Measurements from ENCODE around the gene PIANP. TPM values are rescaled to one million over a fixed set of nuclear protein-coding genes. Genes with fewer than 3 reads are reported as not detected.

Gene PIANP
- total RNA-seq, 1 donor from 2014 or later: 0.20 TPM

GRCh38 chr12:6644257-6644596, 56.4 kb downstream of the PIANP start:
- intact Hi-C loops (cut with DNase I): no loop called here
- no peaks in the 10 kb centered on the region for H3K9me3 ChIP-seq
- ATAC-seq (peak; percentile 75), DNase-seq (no peak)
- no peaks in the 10 kb centered on the region for H3K27me3 ChIP-seq
- no peak overlapping the region for H3K4me3 ChIP-seq
- peak overlapping the region; percentile 28 for H3K27ac ChIP-seq
- no peak for TF ChIP-seq CTCF (IDR thresholded peaks at IDR 0.05)
- H3K4me1 ChIP-seq: no peaks in the 10 kb centered on the region
- peaks cover 10% of the 10 kb centered on the region for H3K36me3 ChIP-seq

Other genes with a start within 250 kb of the PIANP start
- gene TAPBPL, start 248.8 kb downstream of the PIANP start, total RNA-seq: 28.4 TPM
- gene VAMP1, start 230.1 kb downstream of the PIANP start, total RNA-seq: 6.3 TPM
- 114 TPM for gene MRPL51, start 207.6 kb downstream of the PIANP start, total RNA-seq
- 26.7 TPM for gene NCAPD2, start 206.7 kb downstream of the PIANP start, total RNA-seq
- 736 TPM for gene GAPDH, start 166.3 kb downstream of the PIANP start, total RNA-seq
- 23.5 TPM for gene IFFO1, start 144.8 kb downstream of the PIANP start, total RNA-seq
- gene NOP2, start 132.5 kb downstream of the PIANP start, total RNA-seq: 32.2 TPM
- 160 TPM for gene CHD4, start 93.4 kb downstream of the PIANP start, total RNA-seq
- 2.5 TPM for gene LPAR5, start 64.9 kb downstream of the PIANP start, total RNA-seq
- gene ACRBP, start 53.4 kb downstream of the PIANP start, total RNA-seq: 3.8 TPM
- 38.0 TPM for gene ING4, start 37.7 kb downstream of the PIANP start, total RNA-seq
- 53.6 TPM for gene ZNF384, start 11.4 kb downstream of the PIANP start, total RNA-seq
- gene COPS7A, start 23.2 kb upstream of the PIANP start, total RNA-seq: 57.9 TPM
- gene MLF2, start 52.3 kb upstream of the PIANP start, total RNA-seq: 118 TPM
- gene PTMS, start 65.5 kb upstream of the PIANP start, total RNA-seq: 323 TPM
- 1.5 TPM for gene LAG3, start 71.7 kb upstream of the PIANP start, total RNA-seq
- 67.6 TPM for gene CD4, start 88.7 kb upstream of the PIANP start, total RNA-seq
- 17.1 TPM for gene GPR162, start 121.0 kb upstream of the PIANP start, total RNA-seq
- gene P3H3, start 127.6 kb upstream of the PIANP start, total RNA-seq: 9.7 TPM
- gene GNB3, start 140.1 kb upstream of the PIANP start, total RNA-seq: 0.32 TPM
- gene CDCA3, start 150.5 kb upstream of the PIANP start, total RNA-seq: 1.1 TPM
- 63.9 TPM for gene USP5, start 151.3 kb upstream of the PIANP start, total RNA-seq
- gene TPI1, start 166.7 kb upstream of the PIANP start, total RNA-seq: 280 TPM
- gene SPSB2, start 172.5 kb upstream of the PIANP start, total RNA-seq: 30.2 TPM
- 13.3 TPM for gene LRRC23, start 204.0 kb upstream of the PIANP start, total RNA-seq
- 41.8 TPM for gene ENO2, start 213.8 kb upstream of the PIANP start, total RNA-seq
- gene ATN1, start 227.1 kb upstream of the PIANP start, total RNA-seq: 149 TPM
- gene RNU7-1, start 243.0 kb upstream of the PIANP start, total RNA-seq: not detected
- 197 TPM for gene C12orf57, start 243.2 kb upstream of the PIANP start, total RNA-seq